ENCODE data around the gene SNX25.

GRCh38 chr4:185358959-185359358 is 149.6 kb downstream of the SNX25 start:
- no peak for TF ChIP-seq TAF1 (IDR thresholded peaks at IDR 0.05; ENCODE audit: low read depth, low read length)
- no peak for TF ChIP-seq POU2F2 (IDR thresholded peaks at IDR 0.05; ENCODE audit: low read depth, low read length)
- TF ChIP-seq POLR2AphosphoS5 (IDR thresholded peaks at IDR 0.05; ENCODE audit: low read depth, low read length) = no peak
